ENCODE measurements around the gene ABCD4.

- TF ChIP-seq CTCF (IDR thresholded peaks at IDR 0.05 in 2 of 3, conservative IDR thresholded peaks at IDR 0.05 in 1 of 3; ENCODE audit: borderline replicate concordance in 1 of 3, insufficient read depth in 1 of 3, low read depth in 2 of 3, low read length in 2 of 3) (peak; percentile 43 to 66 (median 63)), ATF3 (IDR thresholded peaks at IDR 0.05) (no peak)
These were observed at the start of gene ABCD4 for GRCh38 chr14:74302634-74303569.
